HG03135 (cell line): ENCODE measurements around the gene SCLY.

Experiments
- ATAC-seq: cut with Tn5 transposase; IDR thresholded peaks from one replicate; pipeline ENCODE4 v1.9.1; 2021; ENCODE audit warnings: mild to moderate bottlenecking, moderate library complexity; ENCODE audit not compliant: unreplicated experiment

Gene SCLY

GRCh38 chr2:238136820-238137537, 76.2 kb downstream of the SCLY start:
- no peak for ATAC-seq

- no peak for ATAC-seq
Observed at GRCh38 chr2:238137885-238138284, 77.1 kb downstream of the SCLY start.

- no peak for ATAC-seq
Observed at GRCh38 chr2:238138331-238139195, 77.8 kb downstream of the SCLY start, which contains the start of gene KLHL30. Gene KLHL30, plus strand, starts transcription at chr2:238138668. Its CDS starts 2,087 bp downstream, at chr2:238140755.

- no peak for ATAC-seq
Observed at GRCh38 chr2:238139196-238140039, 78.6 kb downstream of the SCLY start.

GRCh38 chr2:238140040-238140439, 79.2 kb downstream of the SCLY start:
- no peak for ATAC-seq

GRCh38 chr2:238140721-238141540, 80.1 kb downstream of the SCLY start:
- no peak for ATAC-seq

- no peak for ATAC-seq
Observed at GRCh38 chr2:238141541-238142318, 80.9 kb downstream of the SCLY start.

GRCh38 chr2:238142382-238143205, 81.8 kb downstream of the SCLY start:
- ATAC-seq: no peak

GRCh38 chr2:238143239-238143951, 82.6 kb downstream of the SCLY start:
- ATAC-seq: no peak

- no peak for ATAC-seq
Observed at GRCh38 chr2:238144262-238144661, 83.5 kb downstream of the SCLY start.

GRCh38 chr2:238145046-238145445, 84.2 kb downstream of the SCLY start:
- ATAC-seq: no peak

GRCh38 chr2:238145851-238146250, 85.0 kb downstream of the SCLY start:
- ATAC-seq: no peak

GRCh38 chr2:238146884-238147544, 86.2 kb downstream of the SCLY start:
- no peak for ATAC-seq

- no peak for ATAC-seq
Observed at GRCh38 chr2:238148981-238149380, 88.2 kb downstream of the SCLY start.
